Measurements from ENCODE around the gene SLC16A5.
A peak's percentile ranks its signal among the peaks of the same experiment; 100 is the strongest.

The SLC16A5 gene

GRCh38 chr17:75051941-75052340, 35.8 kb upstream of the SLC16A5 start:
- DNase-seq, result no peak
- peaks cover 79% of the 10 kb centered on the region for H3K36me3 ChIP-seq

GRCh38 chr17:75059369-75060345, 28.1 kb upstream of the SLC16A5 start:
- H3K36me3 ChIP-seq, result peaks cover 69% of the 10 kb centered on the region
- H3K27me3 ChIP-seq (ENCODE audit: insufficient read depth, low read depth, severe bottlenecking), result no peaks in the 10 kb centered on the region
- no peak overlapping the region for H3K4me3 ChIP-seq (ENCODE audit: low read depth, low read length)
- no peaks in the 10 kb centered on the region for H3K9me3 ChIP-seq (ENCODE audit: severe bottlenecking)
- peak overlapping the region; percentile 80 for H3K27ac ChIP-seq
- peak; percentile 83 for DNase-seq
- TF ChIP-seq, protein P1, sequence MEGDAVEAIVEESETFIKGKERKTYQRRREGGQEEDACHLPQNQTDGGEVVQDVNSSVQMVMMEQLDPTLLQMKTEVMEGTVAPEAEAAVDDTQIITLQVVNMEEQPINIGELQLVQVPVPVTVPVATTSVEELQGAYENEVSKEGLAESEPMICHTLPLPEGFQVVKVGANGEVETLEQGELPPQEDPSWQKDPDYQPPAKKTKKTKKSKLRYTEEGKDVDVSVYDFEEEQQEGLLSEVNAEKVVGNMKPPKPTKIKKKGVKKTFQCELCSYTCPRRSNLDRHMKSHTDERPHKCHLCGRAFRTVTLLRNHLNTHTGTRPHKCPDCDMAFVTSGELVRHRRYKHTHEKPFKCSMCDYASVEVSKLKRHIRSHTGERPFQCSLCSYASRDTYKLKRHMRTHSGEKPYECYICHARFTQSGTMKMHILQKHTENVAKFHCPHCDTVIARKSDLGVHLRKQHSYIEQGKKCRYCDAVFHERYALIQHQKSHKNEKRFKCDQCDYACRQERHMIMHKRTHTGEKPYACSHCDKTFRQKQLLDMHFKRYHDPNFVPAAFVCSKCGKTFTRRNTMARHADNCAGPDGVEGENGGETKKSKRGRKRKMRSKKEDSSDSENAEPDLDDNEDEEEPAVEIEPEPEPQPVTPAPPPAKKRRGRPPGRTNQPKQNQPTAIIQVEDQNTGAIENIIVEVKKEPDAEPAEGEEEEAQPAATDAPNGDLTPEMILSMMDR (IDR thresholded peaks at IDR 0.05; ENCODE audit: low read depth, low read length), result peak; percentile 57

More at GRCh38 chr17:75051941-75052340, 35.8 kb upstream of the SLC16A5 start:
- no peak overlapping the region for H3K4me3 ChIP-seq (ENCODE audit: low read depth, low read length)
- H3K9me3 ChIP-seq (ENCODE audit: severe bottlenecking), result no peaks in the 10 kb centered on the region
- no peaks in the 10 kb centered on the region for H3K27me3 ChIP-seq (ENCODE audit: insufficient read depth, low read depth, severe bottlenecking)
- TF ChIP-seq, protein P1 (IDR thresholded peaks at IDR 0.05; ENCODE audit: low read depth, low read length), result no peak
- H3K27ac ChIP-seq, result no peak overlapping the region

DNA sequence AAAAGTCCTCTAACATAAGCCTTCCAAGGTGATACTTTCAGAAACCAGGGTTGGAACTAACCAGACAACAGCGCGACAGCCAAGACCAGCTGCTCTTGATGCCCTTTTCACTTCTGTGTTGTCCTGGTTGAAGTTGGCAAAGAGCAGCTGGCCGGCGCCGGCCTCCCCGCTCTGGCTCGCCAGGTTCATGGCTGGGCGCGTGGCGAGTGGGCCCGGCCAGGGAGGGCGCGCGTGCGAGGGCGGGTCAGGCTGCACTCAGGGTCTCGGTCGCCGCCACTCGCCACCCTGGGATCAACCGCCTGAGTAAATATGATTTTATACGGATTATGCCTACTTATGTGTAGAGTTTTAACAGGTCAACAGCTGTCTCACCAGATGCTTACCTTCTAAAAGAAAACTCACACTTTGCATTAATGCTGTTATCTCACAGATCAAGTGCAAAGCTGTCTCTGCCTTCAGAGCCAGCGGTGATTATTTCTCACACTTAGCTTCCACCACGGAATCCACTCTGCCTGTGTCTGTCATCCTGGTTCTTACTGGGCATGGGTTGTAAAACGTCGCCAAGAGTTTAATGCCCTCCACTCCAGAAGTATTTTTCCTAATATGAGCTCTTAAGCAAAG, 27.2 kb upstream of the SLC16A5 start:
- H3K4me3 ChIP-seq (ENCODE audit: low read depth, low read length), result peak overlapping the region; percentile 12

GRCh38 chr17:75061055-75061438, 26.7 kb upstream of the SLC16A5 start:
- TF ChIP-seq, protein P1 (IDR thresholded peaks at IDR 0.05; ENCODE audit: low read depth, low read length), result no peak
- Histone ChIP-seq H3K27me3 (ENCODE audit: insufficient read depth, low read depth, severe bottlenecking) (no peaks in the 10 kb centered on the region), H3K9me3 (ENCODE audit: severe bottlenecking) (no peaks in the 10 kb centered on the region), H3K27ac (peak overlapping the region; percentile 80), H3K36me3 (peaks cover 61% of the 10 kb centered on the region), H3K4me3 (ENCODE audit: low read depth, low read length) (peak overlapping the region; percentile 12; the same call in 1 of the 2 replicates)
- no peak for DNase-seq

More for the DNA sequence above, 27.2 kb upstream of the SLC16A5 start:
- TF ChIP-seq, protein P1 (IDR thresholded peaks at IDR 0.05; ENCODE audit: low read depth, low read length), result no peak
- DNase-seq, result peak; percentile 79
- no peaks in the 10 kb centered on the region for H3K27me3 ChIP-seq (ENCODE audit: insufficient read depth, low read depth, severe bottlenecking)
- H3K27ac ChIP-seq, result peak overlapping the region; percentile 80
- H3K9me3 ChIP-seq (ENCODE audit: severe bottlenecking), result no peaks in the 10 kb centered on the region
- peaks cover 65% of the 10 kb centered on the region for H3K36me3 ChIP-seq

DNA sequence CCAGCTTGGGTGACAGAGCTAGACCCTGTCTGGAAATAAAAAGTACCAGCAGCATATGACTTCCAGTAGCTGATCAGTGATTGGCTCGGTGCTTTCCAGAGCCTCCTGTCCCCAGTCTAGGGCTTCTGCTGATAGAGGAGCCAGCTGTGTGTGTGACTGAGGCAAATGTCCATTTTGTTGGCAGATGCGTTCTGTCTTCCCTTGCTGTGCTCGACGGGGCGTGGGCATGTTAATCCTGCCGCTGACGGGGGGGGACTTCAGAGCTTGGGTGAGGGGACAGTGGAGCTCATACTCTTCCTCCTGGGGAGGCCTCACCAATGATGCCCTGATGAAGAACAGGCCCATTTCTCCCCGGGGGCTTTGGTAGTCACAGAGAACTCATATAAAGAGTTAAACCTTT, 26.1 kb upstream of the SLC16A5 start:
- peak overlapping the region; percentile 80; the same call in 1 of the 2 replicates for H3K27ac ChIP-seq
- TF ChIP-seq, protein P1 (IDR thresholded peaks at IDR 0.05; ENCODE audit: low read depth, low read length), result no peak
- H3K9me3 ChIP-seq (ENCODE audit: severe bottlenecking), result no peaks in the 10 kb centered on the region

More for the DNA sequence above, 26.1 kb upstream of the SLC16A5 start:
- no peak for DNase-seq
- no peaks in the 10 kb centered on the region for H3K27me3 ChIP-seq (ENCODE audit: insufficient read depth, low read depth, severe bottlenecking)
- H3K4me3 ChIP-seq (ENCODE audit: low read depth, low read length), result no peak overlapping the region
- peaks cover 55% of the 10 kb centered on the region for H3K36me3 ChIP-seq
